PFSK-1 (cell line): ENCODE results near the gene DTD1.

ENCODE experiments used
- FOXP2 ChIP-seq: optimal IDR thresholded peaks from 2 replicates; pipeline ENCODE3; 2011; ENCODE audit warnings: borderline replicate concordance, control low read depth, inconsistent platforms; ENCODE audit not compliant: insufficient read depth; ENCODE audit errors: extremely low read length, extremely low read depth
- POLR2AphosphoS5 ChIP-seq: IDR thresholded peaks from 2 replicates; pipeline ENCODE4 v1.6.1; 2012; ENCODE audit warnings: low read depth, mild to moderate bottlenecking, control low read depth, low read length, moderate library complexity
- SIN3A ChIP-seq: IDR thresholded peaks from 2 replicates; pipeline ENCODE4 v1.6.1; 2012; ENCODE audit warnings: mild to moderate bottlenecking, low read length, moderate library complexity, borderline replicate concordance; ENCODE audit not compliant: insufficient read depth
- TAF1 ChIP-seq: IDR thresholded peaks from 2 replicates; pipeline ENCODE4 v1.6.1; 2012; ENCODE audit warnings: low read length, control low read depth, borderline replicate concordance; ENCODE audit not compliant: insufficient read depth
- TF ChIP-seq, protein P1 (sequence below), 2 experiments: IDR thresholded peaks; 2 replicates each; pipeline versions ENCODE4 v1.6.1 to v1.8.0; 2011 to 2012; ENCODE audit warnings: low read depth in 2 of 2, low read length in 2 of 2, control low read depth in 1 of 2, inconsistent platforms in 1 of 2, mild to moderate bottlenecking in 1 of 2, moderate library complexity in 1 of 2; ENCODE audit not compliant: insufficient read depth in 1 of 2

Gene DTD1

GRCh38 chr20:18780385-18781130 is 192.7 kb downstream of the DTD1 start:
- TF ChIP-seq POLR2AphosphoS5 (no peak), TAF1 (no peak), FOXP2 (no peak), SIN3A (no peak)
- TF ChIP-seq, protein P1, sequence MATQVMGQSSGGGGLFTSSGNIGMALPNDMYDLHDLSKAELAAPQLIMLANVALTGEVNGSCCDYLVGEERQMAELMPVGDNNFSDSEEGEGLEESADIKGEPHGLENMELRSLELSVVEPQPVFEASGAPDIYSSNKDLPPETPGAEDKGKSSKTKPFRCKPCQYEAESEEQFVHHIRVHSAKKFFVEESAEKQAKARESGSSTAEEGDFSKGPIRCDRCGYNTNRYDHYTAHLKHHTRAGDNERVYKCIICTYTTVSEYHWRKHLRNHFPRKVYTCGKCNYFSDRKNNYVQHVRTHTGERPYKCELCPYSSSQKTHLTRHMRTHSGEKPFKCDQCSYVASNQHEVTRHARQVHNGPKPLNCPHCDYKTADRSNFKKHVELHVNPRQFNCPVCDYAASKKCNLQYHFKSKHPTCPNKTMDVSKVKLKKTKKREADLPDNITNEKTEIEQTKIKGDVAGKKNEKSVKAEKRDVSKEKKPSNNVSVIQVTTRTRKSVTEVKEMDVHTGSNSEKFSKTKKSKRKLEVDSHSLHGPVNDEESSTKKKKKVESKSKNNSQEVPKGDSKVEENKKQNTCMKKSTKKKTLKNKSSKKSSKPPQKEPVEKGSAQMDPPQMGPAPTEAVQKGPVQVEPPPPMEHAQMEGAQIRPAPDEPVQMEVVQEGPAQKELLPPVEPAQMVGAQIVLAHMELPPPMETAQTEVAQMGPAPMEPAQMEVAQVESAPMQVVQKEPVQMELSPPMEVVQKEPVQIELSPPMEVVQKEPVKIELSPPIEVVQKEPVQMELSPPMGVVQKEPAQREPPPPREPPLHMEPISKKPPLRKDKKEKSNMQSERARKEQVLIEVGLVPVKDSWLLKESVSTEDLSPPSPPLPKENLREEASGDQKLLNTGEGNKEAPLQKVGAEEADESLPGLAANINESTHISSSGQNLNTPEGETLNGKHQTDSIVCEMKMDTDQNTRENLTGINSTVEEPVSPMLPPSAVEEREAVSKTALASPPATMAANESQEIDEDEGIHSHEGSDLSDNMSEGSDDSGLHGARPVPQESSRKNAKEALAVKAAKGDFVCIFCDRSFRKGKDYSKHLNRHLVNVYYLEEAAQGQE (IDR thresholded peaks at IDR 0.05; ENCODE audit: insufficient read depth in 1 of 2, low read depth in 2 of 2, low read length in 2 of 2): no peak

DNA sequence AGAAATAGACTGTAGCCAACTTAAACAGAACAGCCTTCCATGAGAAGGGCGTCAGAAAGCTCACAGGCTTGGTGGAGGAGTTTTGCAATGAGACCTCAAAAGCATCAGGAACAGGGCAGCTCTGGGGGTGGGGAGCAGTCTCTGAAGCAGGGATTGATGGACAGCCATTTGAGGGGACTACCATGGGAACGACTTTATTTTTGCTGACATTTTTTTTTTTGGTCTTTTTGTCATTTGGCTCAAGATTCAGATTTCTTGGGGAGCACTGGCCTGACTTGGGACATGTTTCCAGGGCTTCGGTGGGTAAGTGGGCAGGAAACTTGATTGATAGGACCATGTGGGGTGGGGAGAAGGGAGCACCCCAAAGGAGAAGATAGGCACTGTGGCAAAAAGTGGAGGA is 193.7 kb downstream of the DTD1 start:
- TF ChIP-seq SIN3A (no peak), FOXP2 (no peak), POLR2AphosphoS5 (no peak), TAF1 (no peak)
- TF ChIP-seq, protein P1 (IDR thresholded peaks at IDR 0.05; ENCODE audit: insufficient read depth in 1 of 2, low read depth in 2 of 2, low read length in 2 of 2): no peak

DNA sequence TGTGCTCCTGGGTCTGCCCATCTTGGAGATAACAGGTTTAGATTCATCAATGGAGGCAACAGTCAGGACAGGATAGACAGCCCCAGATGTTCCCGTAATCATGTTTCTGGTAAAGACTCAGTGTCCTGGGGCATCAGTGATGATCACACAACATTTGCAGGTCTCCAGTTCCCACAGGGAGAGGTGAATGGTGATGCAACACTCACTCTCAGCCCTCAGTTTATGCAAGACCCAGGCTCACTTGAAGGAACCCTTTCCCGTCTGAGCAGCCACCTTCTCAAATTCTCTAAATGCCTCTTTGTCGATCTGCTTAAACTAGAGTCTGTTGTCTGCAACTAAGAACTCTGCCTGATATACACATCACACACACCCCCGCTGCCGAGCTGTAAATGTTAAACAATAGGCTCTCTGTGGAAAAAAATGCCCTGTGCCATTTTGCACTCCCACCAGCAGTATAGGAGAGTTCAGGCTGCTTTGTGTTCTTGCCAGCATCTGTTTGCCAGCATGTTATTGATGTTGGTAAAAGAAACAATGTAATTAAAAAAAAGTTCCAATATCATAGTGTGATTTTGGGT is 195.6 kb downstream of the DTD1 start:
- no peak for TF ChIP-seq FOXP2
- TF ChIP-seq TAF1: no peak
- TF ChIP-seq, protein P1 (IDR thresholded peaks at IDR 0.05; ENCODE audit: insufficient read depth in 1 of 2, low read depth in 2 of 2, low read length in 2 of 2): no peak
- TF ChIP-seq SIN3A: no peak
- no peak for TF ChIP-seq POLR2AphosphoS5

- TF ChIP-seq POLR2AphosphoS5 (no peak), SIN3A (no peak), FOXP2 (no peak), TAF1 (no peak)
- TF ChIP-seq, protein P1 (IDR thresholded peaks at IDR 0.05; ENCODE audit: insufficient read depth in 1 of 2, low read depth in 2 of 2, low read length in 2 of 2): no peak
These were observed 200.2 kb downstream of the DTD1 start for GRCh38 chr20:18788021-18788420.
